ENCODE measurements around the gene CCDC51.

- TF ChIP-seq, protein P1, sequence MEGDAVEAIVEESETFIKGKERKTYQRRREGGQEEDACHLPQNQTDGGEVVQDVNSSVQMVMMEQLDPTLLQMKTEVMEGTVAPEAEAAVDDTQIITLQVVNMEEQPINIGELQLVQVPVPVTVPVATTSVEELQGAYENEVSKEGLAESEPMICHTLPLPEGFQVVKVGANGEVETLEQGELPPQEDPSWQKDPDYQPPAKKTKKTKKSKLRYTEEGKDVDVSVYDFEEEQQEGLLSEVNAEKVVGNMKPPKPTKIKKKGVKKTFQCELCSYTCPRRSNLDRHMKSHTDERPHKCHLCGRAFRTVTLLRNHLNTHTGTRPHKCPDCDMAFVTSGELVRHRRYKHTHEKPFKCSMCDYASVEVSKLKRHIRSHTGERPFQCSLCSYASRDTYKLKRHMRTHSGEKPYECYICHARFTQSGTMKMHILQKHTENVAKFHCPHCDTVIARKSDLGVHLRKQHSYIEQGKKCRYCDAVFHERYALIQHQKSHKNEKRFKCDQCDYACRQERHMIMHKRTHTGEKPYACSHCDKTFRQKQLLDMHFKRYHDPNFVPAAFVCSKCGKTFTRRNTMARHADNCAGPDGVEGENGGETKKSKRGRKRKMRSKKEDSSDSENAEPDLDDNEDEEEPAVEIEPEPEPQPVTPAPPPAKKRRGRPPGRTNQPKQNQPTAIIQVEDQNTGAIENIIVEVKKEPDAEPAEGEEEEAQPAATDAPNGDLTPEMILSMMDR (IDR thresholded peaks at IDR 0.05), result no peak
- no peak for TF ChIP-seq ZFX (IDR thresholded peaks at IDR 0.05; ENCODE audit: borderline replicate concordance)
Measured at GRCh38 chr3:48416546-48416945, 23.4 kb downstream of the CCDC51 start.

Measured in 22Rv1 (cell line).